GM21423 (cell line): ENCODE measurements around the gene QTRT2.

ENCODE experiments used
- ATAC-seq: cut with Tn5 transposase; IDR thresholded peaks from one replicate; pipeline ENCODE4 v1.9.1; 2021; ENCODE audit warnings: mild to moderate bottlenecking, moderate library complexity; ENCODE audit not compliant: unreplicated experiment

Gene QTRT2

DNA sequence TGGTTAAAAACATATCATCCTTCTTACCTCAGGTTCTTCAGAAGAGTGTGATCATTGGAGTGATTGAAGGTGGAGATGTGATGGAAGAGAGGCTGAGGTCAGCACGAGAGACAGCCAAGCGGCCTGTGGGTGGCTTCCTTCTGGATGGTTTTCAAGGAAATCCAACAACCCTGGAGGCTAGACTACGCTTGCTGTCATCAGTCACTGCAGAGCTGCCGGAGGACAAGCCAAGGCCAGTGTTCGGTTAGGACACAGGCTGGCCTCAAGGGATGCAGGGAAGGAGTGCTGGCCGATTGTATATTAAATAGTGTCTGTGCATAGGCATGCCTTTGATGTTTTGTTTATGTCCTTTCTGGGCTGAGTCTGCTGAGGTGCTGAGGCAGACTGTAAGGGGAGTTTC, 20.2 kb downstream of the QTRT2 start:
- ATAC-seq: no peak

DNA sequence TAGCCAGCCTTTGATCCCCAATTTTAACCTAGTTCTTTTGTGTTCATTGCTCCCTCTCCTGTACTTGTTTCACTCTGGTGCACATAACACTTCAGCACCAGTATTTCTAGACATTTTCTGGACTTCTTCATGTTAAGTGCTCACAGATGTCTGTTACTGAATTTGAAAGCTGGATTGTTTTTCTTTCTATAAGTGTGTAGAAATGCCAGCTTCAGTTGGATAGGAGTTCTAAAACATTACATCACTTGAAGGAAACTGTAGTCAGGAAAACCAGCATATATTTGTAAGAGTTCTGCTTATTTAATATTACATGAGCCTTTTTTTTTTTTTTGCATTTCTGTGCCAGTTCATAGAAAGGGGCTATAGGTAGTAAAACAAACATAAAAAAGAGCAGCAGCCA, 21.6 kb downstream of the QTRT2 start:
- ATAC-seq: no peak

DNA sequence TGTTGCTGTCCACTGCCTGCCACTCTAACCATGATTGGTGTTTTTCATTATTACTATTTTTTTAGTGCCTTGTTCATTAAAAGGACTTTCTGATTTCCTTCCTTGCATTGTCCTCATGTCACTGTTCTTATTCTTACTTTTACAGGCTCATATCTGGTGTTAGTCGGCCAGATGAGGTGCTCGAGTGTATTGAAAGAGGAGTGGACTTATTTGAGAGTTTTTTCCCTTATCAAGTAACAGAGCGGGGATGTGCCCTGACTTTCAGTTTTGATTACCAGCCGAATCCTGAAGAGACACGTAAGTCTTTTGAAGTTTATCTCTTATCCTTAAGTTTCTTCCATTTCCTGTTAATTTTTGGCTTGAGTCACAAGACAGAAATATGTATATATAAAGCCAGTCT, 23.2 kb downstream of the QTRT2 start:
- no peak for ATAC-seq

DNA sequence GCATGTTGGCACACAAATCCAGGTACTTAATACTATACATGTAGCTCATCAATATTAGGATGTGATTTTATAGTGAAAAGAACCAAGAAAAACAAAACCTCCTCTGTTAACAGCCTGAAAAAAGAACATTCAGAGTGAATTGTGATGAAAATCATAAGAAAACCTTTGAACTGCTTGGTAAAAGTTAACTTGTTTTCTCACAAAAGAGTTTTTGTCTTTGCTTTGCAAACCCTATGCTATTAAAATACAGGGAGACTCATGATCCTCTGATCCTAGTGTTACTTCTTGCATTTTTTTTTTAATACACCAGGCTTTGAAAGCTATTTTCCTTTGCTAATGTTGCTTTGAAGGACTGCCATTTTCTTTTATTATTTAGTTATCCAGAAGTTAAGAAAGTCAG, 23.7 kb downstream of the QTRT2 start:
- no peak for ATAC-seq

- ATAC-seq: no peak
These were observed 24.5 kb downstream of the QTRT2 start for GRCh38 chr3:114081037-114081436.

- no peak for ATAC-seq
These were observed 26.6 kb downstream of the QTRT2 start for GRCh38 chr3:114083112-114083511.

DNA sequence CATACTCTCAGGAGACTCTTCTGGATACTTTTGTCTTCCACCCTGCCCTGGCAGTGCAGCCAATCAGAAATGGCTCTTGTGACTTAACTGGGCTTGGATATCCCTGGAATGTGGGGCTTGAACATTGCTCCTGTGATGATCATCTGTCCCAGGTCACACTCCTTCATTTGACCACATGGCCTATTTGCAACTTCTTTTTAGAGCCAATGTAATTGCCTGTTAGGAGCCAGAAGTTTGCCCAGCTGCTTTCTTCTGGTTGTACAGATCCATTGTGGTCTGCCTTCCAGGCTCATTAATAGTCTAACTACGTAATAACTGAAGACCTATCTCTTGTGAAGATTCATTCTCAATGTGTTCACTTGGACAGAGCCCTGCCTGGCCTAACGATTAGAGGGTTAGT, 29.8 kb downstream of the QTRT2 start:
- ATAC-seq: no peak

GRCh38 chr3:114089675-114090074, 33.1 kb downstream of the QTRT2 start:
- ATAC-seq: no peak

GRCh38 chr3:114092151-114093015, 35.8 kb downstream of the QTRT2 start:
- no peak for ATAC-seq

DNA sequence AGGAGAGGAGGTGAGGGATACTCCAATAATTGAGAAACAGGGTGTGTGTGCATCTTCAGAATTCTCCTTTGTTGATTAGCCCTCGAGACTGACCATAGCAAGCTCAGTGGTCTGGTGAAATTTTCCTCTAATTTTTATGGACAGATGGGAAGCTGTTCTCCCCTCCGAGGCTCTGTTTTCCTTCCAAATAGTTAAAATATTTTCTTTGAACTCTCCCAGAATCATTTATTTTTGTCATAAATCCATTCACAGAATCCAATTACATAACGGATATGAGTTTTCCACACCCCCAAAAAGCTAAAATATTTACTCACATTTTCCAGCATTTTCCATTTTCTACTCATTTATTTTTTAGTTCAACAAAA, 36.5 kb downstream of the QTRT2 start:
- no peak for ATAC-seq

DNA sequence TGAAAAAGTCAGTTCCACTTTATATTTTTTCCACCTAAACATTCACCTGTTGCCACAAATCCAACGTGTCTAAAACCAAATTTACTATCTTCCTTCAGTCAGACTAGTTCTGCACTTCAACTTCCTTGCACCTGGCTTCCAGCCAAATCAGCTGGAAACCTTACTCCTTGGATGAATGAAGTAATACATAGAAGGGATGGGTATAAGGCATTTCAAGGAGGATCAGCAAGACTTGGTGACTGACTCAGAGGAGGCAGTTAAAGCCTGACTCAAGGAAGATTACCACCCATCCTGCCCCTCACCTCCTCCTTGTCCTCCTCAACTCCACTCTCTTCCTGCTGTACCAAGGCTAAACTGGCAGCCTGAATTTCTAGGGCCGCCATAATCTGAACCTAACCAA, 37.1 kb downstream of the QTRT2 start:
- no peak for ATAC-seq

GRCh38 chr3:114095796-114096195, 39.3 kb downstream of the QTRT2 start:
- ATAC-seq: no peak

DNA sequence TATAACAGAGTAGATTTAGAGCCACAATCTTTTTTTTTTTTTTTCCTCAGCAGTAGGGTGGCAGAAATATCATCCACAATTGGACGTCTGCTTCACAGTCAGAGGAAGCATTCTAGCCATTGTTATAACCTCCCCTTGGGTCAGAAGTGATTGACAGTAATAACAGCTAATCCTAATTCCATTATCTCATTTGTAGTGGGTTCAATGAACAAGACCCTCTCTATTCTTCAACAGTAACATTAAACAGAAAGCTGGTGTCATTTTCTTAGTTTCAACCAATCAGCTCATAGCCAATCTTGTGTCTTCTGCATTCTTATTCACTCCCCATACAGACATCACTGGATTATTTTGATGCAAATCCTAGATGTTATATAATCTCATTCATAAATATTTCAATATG, 44.6 kb downstream of the QTRT2 start:
- no peak for ATAC-seq

DNA sequence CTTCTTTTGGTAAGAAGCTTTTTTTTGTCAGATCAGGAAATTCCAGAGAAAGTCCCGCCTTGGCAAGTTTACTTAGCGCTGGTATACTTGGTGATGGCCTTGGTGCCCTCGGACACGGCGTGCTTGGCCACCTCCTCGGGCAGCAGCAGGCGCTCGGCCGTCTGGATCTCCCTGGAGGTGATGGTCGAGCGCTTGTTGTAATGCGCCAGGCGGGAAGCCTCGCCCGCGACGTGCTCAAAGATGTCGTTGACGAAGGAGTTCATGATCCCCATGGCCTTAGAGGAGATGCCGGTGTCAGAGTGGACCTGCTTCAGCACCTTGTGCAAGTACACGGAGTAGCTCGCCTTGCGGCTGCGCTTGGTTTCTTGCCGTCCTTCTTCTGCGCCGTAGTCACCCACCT, 46.6 kb downstream of the QTRT2 start:
- ATAC-seq: no peak

- no peak for ATAC-seq
These were observed 47.3 kb downstream of the QTRT2 start for GRCh38 chr3:114103858-114104257.

- ATAC-seq: no peak
These were observed 47.9 kb downstream of the QTRT2 start for GRCh38 chr3:114104414-114104813.

DNA sequence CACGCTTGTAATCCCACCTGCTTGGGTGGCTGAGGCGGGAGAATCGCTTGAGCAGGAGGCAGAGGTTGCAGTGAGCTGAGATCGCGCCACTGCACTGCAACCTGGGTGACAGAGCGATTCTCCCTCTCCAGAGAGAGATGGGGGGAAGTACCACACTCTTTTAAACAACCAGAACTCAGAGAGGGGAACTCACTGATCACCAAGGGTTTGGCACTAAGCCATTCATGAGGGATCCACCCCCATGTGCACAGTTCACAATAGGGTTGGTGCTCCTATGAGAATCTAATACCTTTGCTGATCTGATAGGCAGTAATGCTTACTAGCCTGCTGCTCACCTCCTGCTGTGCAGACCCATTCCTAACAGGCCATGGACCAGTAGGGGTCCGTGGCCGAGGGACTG, 51.6 kb downstream of the QTRT2 start:
- no peak for ATAC-seq

- ATAC-seq: no peak
These were observed 53.9 kb downstream of the QTRT2 start for GRCh38 chr3:114110439-114110838.

GRCh38 chr3:114111060-114111770, 54.7 kb downstream of the QTRT2 start:
- ATAC-seq: no peak

GRCh38 chr3:114112696-114113095, 56.2 kb downstream of the QTRT2 start:
- no peak for ATAC-seq

DNA sequence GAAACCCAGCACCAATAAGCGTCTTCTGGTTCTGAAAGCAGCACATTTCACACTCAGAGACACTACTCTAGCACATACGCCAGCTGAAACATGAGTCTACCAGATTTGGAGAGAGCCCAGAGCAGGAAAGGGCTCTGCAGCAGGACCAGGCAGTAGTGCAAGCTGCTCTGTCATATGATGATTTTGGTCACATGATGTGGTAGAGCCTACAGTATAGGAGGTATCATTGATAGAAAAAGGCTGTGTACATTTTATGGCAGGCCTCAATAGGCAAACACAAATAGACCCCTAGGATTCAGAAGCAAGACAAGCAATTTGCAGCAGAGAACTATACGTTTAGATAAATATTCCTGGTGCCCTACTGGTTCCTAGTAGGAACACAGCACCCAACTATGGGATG, 58.2 kb downstream of the QTRT2 start:
- no peak for ATAC-seq

- ATAC-seq: no peak
These were observed 58.6 kb downstream of the QTRT2 start for GRCh38 chr3:114115143-114115542.
